GM21526 (cell line): ENCODE data around the gene ARHGEF1.

Experiments
- ATAC-seq: cut with Tn5 transposase; IDR thresholded peaks from one replicate; pipeline ENCODE4 v1.9.1; 2021; ENCODE audit warnings: moderate library complexity; ENCODE audit not compliant: unreplicated experiment, low FRiP score

ARHGEF1 gene

DNA sequence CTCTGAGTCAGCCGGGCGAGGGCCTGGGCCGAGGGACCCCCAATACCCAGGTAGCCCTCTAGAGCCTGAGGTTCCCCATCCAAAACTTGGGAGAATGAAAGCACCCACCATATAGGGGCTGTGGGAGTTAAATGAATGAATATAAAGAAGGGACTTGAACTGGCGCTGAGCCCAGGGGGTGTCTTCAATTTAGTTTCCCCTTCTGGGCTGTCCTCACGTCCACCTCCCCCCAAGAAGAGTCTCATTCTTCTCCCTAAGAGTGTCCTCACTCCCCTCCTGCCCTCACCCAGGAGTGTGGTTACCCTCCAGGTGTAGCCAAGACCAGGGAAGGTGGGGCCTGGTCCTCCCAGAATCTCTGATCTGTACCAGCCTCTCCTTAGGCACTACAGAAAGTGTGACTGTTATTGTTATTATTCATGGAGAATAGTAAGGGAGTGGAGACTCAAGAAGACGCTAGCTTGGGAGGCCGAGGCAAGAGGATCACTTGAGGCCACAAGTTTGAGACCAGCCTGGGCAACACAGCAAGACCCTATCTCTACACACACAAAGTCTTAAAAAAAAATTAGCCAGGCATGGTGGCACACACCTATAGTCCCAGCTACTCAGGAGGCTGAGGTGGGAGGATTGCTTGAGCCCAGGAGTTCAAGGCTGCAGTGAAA, 3.2 kb upstream of the ARHGEF1 start:
- no peak for ATAC-seq

DNA sequence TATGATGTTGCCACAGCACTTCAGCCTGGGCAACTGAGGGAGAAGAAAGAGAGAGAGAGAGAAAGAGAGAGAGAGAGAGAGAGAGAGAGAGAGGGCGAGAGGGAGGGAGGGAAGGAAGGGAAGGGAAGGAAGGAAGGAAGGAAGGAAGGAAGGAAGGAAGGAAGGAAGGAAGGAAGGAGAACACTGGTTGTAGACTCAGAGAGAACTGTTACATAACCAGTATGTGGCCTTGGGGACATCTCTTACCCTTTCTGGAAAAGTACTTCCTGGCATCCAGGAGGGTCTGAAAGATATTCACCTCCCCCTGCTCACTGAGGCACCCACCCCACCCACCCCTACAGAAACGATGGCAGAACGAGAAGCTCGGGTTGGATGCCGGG, 2.7 kb upstream of the ARHGEF1 start:
- ATAC-seq: no peak

DNA sequence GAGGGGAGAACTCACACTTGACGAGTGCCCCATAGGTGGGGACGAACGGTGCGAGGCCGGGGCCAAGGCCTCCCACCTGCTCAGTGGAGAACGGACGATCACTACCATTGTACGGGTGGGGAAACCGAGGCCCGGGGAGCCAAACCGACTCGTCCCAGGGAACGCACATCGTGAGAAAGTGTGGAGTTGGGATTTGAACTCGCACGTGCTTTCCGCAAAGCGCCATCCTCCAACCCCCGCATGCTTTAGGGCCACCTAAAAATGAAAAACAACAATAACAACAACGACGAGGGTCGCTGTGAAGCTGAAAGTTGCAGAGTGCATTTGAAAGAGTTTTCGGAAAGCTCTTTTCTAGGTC, 458 bp downstream of the ARHGEF1 start:
- ATAC-seq: no peak

- peak; percentile 66 for ATAC-seq
These were observed 1.1 kb downstream of the ARHGEF1 start for GRCh38 chr19:41883821-41884733.

GRCh38 chr19:41886761-41887710, 4.1 kb downstream of the ARHGEF1 start:
- ATAC-seq: no peak

DNA sequence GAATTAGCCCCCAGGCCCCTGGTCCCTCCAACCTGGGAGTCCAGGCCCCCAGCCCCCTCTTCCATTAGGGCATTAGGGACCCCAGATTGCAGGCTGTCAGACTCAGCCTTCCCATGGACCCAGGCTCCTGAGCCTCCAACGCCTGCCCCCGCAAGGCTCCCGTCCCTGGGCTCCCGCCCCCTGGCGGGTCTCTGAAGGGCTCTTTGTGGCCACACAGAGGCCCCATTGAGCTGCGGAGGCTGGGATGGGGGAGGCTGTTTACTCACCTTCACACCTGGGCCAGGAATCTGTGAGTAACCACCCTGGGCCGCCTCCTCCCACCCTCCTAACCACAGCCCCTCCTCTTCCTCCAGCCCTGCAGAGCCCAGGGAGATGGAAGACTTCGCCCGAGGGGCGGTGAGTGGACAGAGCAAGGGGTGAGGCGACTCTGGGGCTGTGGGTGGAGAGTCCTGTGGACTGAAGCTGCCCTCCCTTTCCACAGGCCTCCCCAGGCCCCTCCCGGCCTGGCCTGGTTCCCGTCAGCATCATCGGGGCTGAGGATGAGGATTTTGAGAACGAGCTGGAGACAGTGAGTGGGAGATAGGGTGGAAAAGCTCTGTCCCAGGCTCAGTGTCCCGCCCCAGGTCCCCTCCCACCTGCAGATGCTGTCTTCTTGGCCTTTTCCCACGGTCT, 4.9 kb downstream of the ARHGEF1 start:
- no peak for ATAC-seq

DNA sequence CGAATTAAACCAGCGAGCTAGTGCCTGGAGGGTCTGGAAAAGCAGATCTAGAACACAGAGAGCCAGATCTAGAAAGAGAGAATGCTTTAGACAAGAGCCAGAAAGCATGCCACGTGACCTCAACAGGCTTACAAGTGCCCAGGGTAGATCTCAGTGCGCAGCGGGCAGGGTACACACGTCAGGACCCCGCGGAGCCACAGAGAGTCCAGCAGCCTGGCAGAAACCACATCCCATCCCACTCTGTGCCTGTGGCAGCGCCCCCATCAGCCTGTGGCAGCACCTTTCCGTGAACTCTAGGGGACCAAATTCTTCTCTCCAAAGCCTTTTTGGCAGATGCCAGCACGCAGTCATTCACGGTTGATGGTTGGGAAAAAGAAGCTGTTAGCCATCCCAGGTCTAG, 5.9 kb downstream of the ARHGEF1 start:
- no peak for ATAC-seq

- ATAC-seq: no peak
These were observed 6.9 kb downstream of the ARHGEF1 start for GRCh38 chr19:41889896-41890295.

- ATAC-seq: no peak
These were observed 8.0 kb downstream of the ARHGEF1 start for GRCh38 chr19:41890936-41891335.

- ATAC-seq: no peak
These were observed 9.4 kb downstream of the ARHGEF1 start for GRCh38 chr19:41892173-41892902.

GRCh38 chr19:41893899-41894298, 10.9 kb downstream of the ARHGEF1 start:
- ATAC-seq: no peak

DNA sequence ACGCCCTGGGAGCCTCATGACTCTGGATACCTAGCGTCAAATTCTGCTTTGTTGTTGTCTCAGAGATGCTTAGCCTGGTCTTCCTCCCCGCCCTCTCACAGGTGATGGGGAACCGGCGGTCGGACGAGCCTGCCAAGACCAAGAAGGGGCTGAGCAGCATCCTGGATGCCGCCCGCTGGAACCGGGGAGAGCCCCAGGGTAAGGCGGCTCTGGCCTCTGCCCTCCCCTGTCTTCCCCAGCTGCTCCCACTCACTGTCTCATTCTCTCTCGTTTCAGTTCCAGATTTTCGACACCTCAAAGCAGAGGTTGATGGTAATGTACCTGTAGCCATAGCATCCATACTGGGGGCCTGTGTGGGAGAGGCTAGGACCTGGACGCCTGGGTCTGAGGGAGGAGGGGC, 11.4 kb downstream of the ARHGEF1 start:
- no peak for ATAC-seq

DNA sequence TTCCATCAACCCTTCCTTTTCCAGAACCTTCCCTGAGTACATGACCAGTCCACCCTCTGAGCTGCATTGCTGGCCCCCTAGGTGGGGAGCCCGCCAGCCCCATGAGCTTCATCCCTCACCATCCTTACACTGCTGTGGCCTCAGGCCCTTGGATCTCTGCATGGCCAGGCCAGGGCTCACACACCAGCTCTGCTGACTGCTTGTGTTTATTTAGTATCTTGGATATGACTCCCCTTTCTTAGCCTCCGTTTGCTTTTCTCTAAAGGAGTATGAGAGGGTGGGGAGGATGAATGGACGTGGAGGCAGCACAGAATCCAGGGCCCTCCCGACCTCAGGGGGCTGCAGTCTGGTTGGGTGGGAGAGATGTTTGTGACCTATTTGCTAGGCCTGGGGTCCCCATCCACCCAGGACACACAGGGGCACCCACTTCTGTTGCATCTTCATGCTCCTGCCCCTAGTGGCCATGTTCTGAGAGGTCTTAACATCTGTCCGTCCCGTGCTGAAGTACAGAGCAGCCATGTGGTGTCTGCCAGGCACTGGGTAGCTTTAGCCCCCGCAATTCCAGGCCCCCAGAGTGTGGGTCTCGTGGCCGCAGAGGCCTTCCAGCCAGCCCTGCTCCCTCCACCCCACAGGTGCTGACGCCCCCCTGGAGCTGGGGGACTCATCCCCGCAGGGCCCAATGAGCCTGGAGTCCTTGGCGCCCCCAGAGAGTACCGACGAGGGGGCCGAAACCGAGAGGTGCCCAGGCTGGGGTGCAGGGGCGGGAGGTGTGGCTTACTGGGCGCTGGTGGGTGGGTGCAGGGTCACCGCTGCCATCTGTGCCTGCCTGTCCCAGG, 13.0 kb downstream of the ARHGEF1 start:
- no peak for ATAC-seq

- ATAC-seq: no peak
These were observed 13.6 kb downstream of the ARHGEF1 start for GRCh38 chr19:41896581-41896942.

GRCh38 chr19:41897181-41897580, 14.2 kb downstream of the ARHGEF1 start:
- ATAC-seq: no peak

DNA sequence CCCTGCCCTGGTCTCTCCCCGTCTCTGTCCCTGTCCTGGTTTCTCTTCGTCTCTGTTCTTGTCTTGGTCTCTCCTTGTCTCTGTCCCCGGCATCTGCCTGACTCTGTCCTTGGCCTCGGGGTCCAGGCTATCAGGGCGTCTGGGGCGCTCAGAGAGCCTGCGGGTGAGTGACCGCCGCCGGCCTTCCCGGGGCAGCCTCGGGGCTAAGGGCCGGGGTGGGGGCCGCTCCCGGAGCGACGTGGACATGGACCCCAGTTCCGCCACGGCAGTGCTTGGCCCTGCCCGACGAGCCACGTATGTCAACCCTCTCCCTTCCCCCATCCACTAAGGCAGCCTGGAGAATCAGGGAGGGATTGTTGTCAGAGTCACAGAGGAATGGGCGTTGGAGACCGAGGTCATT, 14.8 kb downstream of the ARHGEF1 start:
- no peak for ATAC-seq

- no peak for ATAC-seq
These were observed 15.3 kb downstream of the ARHGEF1 start for GRCh38 chr19:41898235-41898634.

DNA sequence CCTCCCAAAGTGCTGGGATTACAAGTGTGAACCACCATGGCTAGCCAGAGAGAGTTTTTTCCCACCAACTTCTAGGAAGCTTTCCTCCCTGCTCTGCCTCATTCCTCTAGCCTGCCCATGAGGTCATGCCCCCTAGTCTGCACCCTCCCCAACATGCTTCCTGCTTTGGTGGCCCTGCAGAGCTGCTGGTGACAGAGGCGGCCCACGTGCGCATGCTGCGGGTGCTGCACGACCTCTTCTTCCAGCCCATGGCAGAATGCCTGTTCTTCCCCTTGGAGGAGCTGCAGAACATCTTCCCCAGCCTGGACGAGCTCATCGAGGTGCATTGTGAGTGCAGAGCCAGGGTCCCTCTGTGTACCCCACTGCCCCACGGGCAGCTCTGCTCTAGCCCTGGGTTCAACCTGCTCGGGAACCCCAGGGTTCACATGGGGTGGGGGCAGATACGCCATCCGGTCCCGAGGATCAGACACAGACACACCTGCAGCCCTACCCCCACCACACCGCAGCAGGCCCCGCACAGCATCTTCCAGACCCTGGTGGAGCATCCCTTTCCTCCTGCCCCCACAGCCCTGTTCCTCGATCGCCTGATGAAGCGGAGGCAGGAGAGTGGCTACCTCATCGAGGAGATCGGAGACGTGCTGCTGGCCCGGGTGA, 18.9 kb downstream of the ARHGEF1 start:
- no peak for ATAC-seq
